Astrocyte of the spinal cord (primary cell): ENCODE data around the gene ZNF593.

Source experiments
- DNase-seq: peaks from one replicate; pipeline ENCODE4 v3.0.0; 2011; ENCODE audit warnings: low read depth, low spot score
- H3K4me3 ChIP-seq: 2 replicates; pipeline ENCODE4 v1.5.1; 2011; ENCODE audit warnings: low read depth, mild to moderate bottlenecking, low read length, moderate library complexity
- CTCF ChIP-seq: IDR thresholded peaks from 2 replicates; pipeline ENCODE4 v1.5.1; 2012; ENCODE audit warnings: low read depth, mild to moderate bottlenecking, low read length, inconsistent platforms
- in situ Hi-C: cut with HindIII; loops from 2 replicates; pipeline ENCODE4 v1.10.0; 2017; ENCODE audit warnings: low sequenced_read_pairs

The ZNF593 gene

GRCh38 chr1:26169669-26170471, at the start of gene ZNF593:
TSS of gene ZNF593 (plus strand) at chr1:26169908. CDS start at chr1:26169984, 76 bp downstream.
- in situ Hi-C loops: no loop called here
- peak within 1 kb of the TSS; percentile 71 for H3K4me3 ChIP-seq
- DNase-seq: peak; percentile 83
- peak; percentile 85 for TF ChIP-seq CTCF

GRCh38 chr1:26121854-26122773, 47.6 kb upstream of the ZNF593 start:
- no peak for DNase-seq
- H3K4me3 ChIP-seq: no peak overlapping the region
- in situ Hi-C loops: no loop called here
- TF ChIP-seq CTCF: no peak

GRCh38 chr1:26122988-26123973, 46.4 kb upstream of the ZNF593 start:
- DNase-seq: peak; percentile 41
- in situ Hi-C loops: no loop called here
- no peak overlapping the region for H3K4me3 ChIP-seq
- no peak for TF ChIP-seq CTCF

- TF ChIP-seq CTCF: no peak
- H3K4me3 ChIP-seq: no peak overlapping the region
- no peak for DNase-seq
- in situ Hi-C loops: no loop called here
Observed at GRCh38 chr1:26124418-26125331, 45.0 kb upstream of the ZNF593 start.

GRCh38 chr1:26125382-26125781, 44.3 kb upstream of the ZNF593 start:
- no peak for DNase-seq
- in situ Hi-C loops: no loop called here
- no peak for TF ChIP-seq CTCF
- no peak overlapping the region for H3K4me3 ChIP-seq
